HG03060 (cell line): Measurements from ENCODE around the gene RNPEPL1.
"Not testable (repeated sequence)": the region's sequence is repeated elsewhere in the genome, so short reads cannot be mapped to it uniquely, and the experiment has no call there.

Experiments used
- ATAC-seq: cut with Tn5 transposase; IDR thresholded peaks from one replicate; pipeline ENCODE4 v1.9.1; 2021; ENCODE audit warnings: low read depth, moderate number of reproducible peaks; ENCODE audit not compliant: unreplicated experiment

RNPEPL1 gene

GRCh38 chr2:240601831-240602160 is 33.5 kb downstream of the RNPEPL1 start:
- no peak for ATAC-seq

- no peak for ATAC-seq
Observed at GRCh38 chr2:240602266-240603050, 34.2 kb downstream of the RNPEPL1 start.

- no peak for ATAC-seq
Observed at GRCh38 chr2:240603081-240603835, 35.0 kb downstream of the RNPEPL1 start.

- ATAC-seq, result no peak
Observed at GRCh38 chr2:240603846-240604245, 35.6 kb downstream of the RNPEPL1 start.

- no peak for ATAC-seq
Observed at GRCh38 chr2:240604291-240604938, 36.1 kb downstream of the RNPEPL1 start.

GRCh38 chr2:240604939-240605716 is 36.8 kb downstream of the RNPEPL1 start:
- no peak for ATAC-seq

- no peak for ATAC-seq
Observed at GRCh38 chr2:240605867-240606743, 37.8 kb downstream of the RNPEPL1 start.

- no peak for ATAC-seq
Observed at GRCh38 chr2:240611601-240612210, 43.4 kb downstream of the RNPEPL1 start.

GRCh38 chr2:240613781-240614180 is 45.5 kb downstream of the RNPEPL1 start:
- ATAC-seq, result no peak

- no peak for ATAC-seq
Observed at GRCh38 chr2:240614391-240614790, 46.1 kb downstream of the RNPEPL1 start.

- no peak for ATAC-seq
Observed at GRCh38 chr2:240615396-240615795, 47.1 kb downstream of the RNPEPL1 start.

GRCh38 chr2:240615820-240616547 is 47.7 kb downstream of the RNPEPL1 start:
- ATAC-seq, result no peak

- not testable (repeated sequence) for ATAC-seq
Observed at GRCh38 chr2:240616860-240617666, 48.8 kb downstream of the RNPEPL1 start.

GRCh38 chr2:240618776-240619175 is 50.5 kb downstream of the RNPEPL1 start:
- no peak for ATAC-seq

GRCh38 chr2:240619506-240620148 is 51.3 kb downstream of the RNPEPL1 start:
- ATAC-seq, result no peak

GRCh38 chr2:240620149-240620731 is 52.0 kb downstream of the RNPEPL1 start:
- ATAC-seq, result no peak

GRCh38 chr2:240620859-240621258 is 52.6 kb downstream of the RNPEPL1 start:
- ATAC-seq, result no peak
